NCI-H1105 (cell line): ENCODE measurements around the gene CCDC88B.

Source experiments
- DNase-seq: peaks from one replicate; lab custom pipeline; 2025; lab: John Stamatoyannopoulos, UW

CCDC88B gene

DNA sequence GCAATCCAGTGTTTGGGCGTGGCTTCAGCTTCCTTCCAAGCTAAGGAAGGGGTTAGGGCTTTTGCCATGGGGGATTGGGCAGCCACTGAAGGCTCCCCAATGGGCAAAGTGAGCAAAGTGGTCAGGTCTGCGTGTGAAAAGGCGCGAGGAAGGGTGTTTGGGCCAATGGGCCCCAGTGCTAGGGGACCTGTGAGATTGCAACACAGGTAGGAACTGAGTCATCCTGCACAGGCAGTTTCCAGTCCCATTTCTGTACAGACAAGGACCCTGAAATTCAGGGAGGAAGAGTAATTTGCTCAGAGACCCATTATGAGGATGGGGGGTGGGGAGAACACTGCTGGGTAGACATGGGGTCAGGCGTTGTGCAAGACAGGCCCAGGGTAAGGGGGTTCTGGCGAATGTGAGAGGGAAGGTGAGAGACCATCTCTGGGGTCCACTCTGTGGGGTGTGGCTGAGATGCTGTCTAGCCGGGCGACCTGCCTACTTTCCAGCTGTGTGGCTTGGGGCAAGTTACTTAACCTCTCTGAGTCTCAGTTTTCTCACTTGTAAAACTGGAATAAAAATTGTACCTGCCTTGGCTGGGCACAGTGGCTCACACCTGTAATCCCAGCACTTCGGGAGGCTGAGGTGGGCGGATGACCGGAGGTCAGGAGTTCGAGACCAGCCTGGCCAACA lies 7.3 kb downstream of the CCDC88B start:
- no peak for DNase-seq

DNA sequence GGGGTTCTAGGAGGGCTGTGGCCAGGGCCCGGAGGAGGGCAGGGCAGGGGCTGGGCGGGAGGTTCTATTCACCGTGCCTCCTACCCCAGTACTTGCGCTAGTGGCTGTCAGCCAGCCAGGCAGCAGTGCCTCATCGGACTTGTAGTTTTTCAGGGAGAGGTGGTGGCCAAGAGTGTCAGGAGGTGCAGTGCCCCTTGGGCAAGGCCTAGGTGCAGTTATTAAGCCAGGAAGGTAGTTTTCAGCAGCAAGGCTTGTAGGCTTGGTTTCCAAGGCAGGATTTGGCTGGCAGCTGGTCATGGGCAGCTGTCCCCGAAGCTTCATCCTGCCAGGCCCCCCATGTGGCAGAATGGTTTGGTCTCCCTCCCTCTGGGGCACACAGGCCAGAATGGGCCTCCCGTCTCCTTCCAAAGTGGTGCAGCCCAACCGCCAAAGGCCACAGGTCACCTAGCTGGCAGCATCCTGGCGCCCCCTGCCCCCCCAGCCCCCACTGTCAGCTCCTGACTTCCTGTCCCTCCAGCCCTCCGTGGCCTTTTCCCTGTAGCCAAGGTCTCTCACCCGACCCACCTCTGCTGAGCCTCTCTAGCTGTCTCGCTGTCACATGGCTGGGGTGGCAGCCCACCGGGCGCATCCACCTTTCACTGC lies 8.5 kb downstream of the CCDC88B start:
- DNase-seq, result no peak

GRCh38 chr11:64349025-64349387 lies 9.0 kb downstream of the CCDC88B start:
- DNase-seq, result no peak

DNA sequence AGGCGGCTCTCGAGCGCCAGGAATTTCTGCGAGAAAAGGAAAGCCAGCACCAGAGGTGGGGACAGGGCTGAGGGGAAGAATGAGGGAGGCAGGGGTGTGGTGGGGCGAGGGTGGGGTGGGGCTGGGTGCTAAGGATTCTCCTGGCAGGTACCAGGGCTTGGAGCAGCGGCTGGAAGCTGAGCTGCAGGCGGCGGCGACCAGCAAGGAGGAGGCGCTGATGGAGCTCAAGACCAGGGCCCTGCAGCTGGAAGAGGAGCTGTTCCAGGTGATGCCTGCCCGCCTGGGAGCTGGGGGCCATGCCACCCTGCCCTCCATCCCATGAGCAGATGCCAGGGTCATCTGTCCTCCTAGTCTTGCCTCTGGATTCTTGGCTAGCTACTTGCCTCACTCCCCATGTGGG lies 9.4 kb downstream of the CCDC88B start:
- no peak for DNase-seq

GRCh38 chr11:64351136-64351631 lies 11.2 kb downstream of the CCDC88B start:
- no peak for DNase-seq

DNA sequence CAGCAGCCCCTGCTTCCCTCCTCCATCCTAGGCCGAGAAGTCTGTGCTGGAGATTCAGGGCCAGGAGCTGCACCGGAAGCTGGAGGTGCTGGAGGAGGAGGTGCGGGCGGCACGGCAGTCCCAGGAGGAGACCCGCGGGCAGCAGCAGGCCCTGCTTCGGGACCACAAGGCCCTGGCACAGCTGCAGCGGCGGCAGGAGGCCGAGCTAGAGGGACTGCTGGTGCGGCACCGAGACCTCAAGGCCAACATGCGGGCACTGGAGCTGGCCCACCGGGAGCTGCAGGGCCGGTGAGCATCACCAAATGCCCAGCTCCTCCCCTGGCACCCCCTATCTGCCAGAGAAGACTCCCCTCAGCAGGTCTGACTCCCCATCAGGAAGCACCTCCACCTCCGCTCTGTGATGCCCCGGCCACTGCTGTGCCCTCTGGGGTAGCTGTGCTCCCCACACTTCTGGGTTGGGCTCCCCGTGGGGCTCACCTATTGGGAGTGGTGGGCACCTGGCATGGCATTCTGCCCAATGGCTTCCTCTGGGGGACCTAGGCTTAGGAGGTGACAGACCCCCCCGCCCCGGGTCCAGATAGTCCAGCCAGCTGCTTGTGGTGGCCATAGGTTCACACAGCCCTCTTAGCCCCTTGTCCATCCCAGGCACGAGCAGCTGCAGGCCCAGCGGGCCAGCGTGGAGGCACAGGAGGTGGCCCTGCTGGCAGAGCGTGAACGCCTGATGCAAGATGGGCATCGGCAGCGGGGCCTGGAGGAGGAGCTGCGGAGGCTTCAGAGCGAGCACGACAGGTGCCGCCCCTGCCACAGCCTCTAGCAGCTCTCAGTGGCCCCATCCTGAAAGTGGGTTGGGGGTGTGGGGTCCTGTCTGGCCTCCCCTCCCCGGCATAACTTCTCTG lies 12.3 kb downstream of the CCDC88B start:
- DNase-seq, result peak; percentile 22

GRCh38 chr11:64352995-64353714 lies 13.2 kb downstream of the CCDC88B start:
- DNase-seq, result peak; percentile 63

GRCh38 chr11:64353715-64354506 lies 13.9 kb downstream of the CCDC88B start:
- no peak for DNase-seq

DNA sequence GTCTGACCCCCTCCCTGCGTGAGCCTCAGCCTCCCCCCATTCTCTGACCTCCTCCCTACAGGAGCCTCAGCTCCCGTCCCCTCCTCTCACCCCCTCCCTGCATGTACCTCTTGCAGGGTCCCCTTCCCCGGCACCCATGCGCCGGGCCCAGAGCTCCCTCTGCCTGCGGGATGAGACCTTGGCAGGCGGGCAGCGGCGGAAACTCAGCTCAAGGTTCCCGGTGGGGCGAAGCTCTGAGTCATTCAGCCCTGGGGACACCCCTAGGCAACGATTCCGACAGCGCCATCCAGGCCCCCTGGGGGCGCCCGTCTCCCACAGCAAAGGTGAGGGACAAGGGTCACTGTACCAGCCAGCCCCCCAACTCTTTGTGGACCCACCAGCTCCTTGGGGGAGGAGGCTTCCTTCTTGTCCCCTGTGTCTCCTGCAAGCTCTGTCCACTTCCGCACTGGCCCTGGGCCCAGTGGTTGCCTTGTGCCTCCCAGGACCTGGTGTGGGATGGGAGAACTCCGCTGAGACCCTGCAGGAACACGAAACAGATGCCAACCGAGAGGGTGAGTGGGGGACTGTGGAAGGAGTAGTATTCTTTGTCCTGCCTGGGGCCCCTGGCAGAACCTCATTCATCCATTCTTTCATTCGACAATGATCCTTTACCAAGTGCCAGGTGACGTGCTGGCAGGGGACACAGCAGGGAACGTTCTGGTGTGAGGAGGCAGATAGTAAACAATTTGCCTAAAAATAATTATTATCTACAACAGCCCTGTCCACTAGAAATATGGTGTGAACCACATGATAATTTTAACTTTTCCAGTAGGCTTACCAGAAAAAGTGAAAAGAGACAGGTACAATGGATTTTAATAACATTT lies 15.3 kb downstream of the CCDC88B start:
- no peak for DNase-seq

- DNase-seq, result no peak
Measured at GRCh38 chr11:64356498-64357411, 16.8 kb downstream of the CCDC88B start.

GRCh38 chr11:64357446-64357845 lies 17.4 kb downstream of the CCDC88B start:
- no peak for DNase-seq

GRCh38 chr11:64357904-64358535 lies 18.0 kb downstream of the CCDC88B start:
- no peak for DNase-seq

DNA sequence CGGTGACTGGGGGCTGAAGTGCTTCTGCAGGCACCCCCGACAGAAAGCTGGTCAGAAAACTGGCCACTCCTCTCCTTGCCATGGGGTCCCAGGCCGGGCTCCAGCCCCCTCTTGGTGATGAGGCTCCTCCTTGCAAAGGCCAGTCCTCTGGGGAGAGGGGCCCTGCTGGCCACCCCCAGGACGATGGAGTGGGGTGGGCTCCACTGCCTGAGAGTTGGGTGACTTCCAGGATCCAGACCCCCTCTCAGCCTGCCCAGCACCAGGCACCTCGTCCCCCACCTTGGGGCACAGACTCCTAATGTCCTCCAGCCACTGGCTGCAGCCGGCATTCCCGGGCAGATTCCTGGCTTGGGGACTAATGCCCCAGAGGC lies 18.5 kb downstream of the CCDC88B start:
- no peak for DNase-seq

GRCh38 chr11:64358907-64359711 lies 19.1 kb downstream of the CCDC88B start, which contains the start of gene RPS6KA4:
TSS of gene RPS6KA4 (plus strand) at chr11:64359162. CDS start at chr11:64359236, 74 bp downstream.
- DNase-seq, result peak; percentile 40

DNA sequence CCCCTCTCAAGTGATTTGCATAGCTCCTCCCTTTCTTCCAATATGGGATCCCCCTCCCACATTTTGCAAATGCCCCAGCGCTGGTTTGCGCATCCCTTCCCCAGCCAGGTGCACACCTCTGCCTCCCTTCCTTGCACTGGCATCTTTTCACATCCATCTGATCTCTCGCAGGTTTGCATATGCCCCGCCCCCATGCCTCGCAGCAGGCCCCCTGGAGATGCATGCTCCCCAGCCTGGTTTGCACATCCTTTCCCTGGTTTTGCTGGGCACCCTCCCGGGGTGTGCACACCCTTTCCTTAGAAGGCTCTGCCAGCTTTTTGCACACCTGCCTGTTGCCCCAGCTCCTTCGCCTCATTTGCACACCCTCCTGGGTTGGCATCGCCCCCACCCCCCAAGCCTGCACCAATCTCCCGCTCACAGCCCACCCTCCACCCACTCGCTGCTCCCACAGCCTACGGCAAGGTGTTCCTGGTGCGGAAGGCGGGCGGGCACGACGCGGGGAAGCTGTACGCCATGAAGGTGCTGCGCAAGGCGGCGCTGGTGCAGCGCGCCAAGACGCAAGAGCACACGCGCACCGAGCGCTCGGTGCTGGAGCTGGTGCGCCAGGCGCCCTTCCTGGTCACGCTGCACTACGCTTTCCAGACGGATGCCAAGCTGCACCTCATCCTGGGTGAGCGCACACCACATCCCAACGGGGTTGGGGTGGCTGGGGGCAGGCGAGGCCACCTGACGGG lies 19.9 kb downstream of the CCDC88B start:
- DNase-seq, result no peak

DNA sequence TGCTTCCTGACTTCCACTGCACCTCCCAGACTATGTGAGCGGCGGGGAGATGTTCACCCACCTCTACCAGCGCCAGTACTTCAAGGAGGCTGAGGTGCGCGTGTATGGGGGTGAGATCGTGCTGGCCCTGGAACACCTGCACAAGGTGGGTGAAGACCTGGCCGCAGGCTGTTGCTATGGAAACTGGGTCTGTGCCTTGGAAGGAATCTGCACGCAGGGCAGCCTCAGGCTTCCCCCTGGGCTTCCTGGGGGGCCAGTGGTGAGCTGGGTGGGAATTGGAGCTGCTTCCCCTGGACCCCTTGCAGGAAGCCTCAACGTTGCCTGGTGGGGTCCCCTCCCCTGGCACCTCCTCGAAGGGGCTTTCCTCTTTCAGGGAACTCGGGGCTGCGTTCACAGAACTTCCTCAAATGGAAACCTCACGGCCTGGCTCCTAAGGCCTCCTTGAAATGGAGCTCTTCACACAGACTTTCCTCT lies 20.5 kb downstream of the CCDC88B start:
- DNase-seq, result no peak

- DNase-seq, result no peak
Measured at GRCh38 chr11:64361659-64362058, 21.7 kb downstream of the CCDC88B start.
